Measurements from ENCODE around the gene TRNAU1AP.

The TRNAU1AP gene

DNA sequence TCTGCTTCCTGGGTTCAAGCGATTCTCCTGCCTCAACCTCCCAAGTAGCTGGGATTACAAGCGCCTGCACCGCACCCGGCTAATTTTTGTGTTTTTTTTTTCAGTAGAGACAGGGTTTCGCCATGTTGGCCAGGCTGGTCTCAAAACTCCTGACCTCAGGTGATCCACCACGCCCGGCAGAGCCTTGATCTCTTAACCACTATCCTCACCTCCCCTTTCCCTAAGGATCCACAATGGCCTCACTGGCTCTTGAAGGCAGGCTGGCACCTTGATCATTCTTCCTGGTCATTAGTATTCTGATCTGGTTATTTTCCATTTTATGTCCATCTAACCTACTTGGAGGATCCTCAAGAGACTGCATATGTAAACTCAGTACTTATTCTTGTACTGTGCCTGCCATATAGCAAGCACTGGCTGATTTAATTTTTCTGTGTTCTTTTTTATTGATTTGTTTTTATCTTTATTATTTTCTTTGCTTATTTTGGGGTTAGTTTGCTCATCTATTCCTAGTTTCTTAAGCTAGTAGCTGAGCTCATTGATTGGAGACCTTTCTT, 40.8 kb upstream of the TRNAU1AP start:
- no peak for TF ChIP-seq YY1 (IDR thresholded peaks at IDR 0.05; ENCODE audit: low read depth)
- no peak for TF ChIP-seq CREB1 (IDR thresholded peaks at IDR 0.05; ENCODE audit: low read depth)
- TF ChIP-seq EGR1 (IDR thresholded peaks at IDR 0.05): no peak

DNA sequence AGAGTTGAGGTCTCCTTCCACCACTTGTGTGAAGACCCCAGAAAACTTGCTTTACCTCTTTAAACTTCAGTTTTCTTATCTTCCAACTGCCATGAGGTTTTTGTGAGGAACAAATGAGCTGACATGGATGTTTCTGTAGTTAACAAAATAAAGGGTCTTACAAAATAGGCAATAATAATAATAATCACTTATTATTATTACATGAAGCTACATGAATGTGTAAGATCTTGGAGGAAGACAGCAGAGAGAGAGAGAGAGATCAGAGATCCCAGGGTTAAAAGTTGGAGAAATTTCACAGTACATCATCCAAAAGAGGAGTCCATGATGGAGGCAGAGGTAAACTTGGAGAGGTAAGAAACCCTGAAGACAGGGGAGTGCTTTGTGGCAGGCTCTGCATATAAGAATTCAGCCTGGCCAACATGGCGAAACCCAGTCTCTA, 36.3 kb upstream of the TRNAU1AP start:
- TF ChIP-seq ZBTB7A (IDR thresholded peaks at IDR 0.05; ENCODE audit: low read depth) (no peak), REST (IDR thresholded peaks at IDR 0.05; ENCODE audit: low read depth) (no peak), CEBPB (IDR thresholded peaks at IDR 0.05) (no peak), USF1 (IDR thresholded peaks at IDR 0.05) (no peak), RAD21 (IDR thresholded peaks at IDR 0.05; ENCODE audit: low read depth) (no peak), YY1 (IDR thresholded peaks at IDR 0.05; ENCODE audit: low read depth) (no peak), TAF1 (IDR thresholded peaks at IDR 0.05; ENCODE audit: low read depth) (no peak), FOXM1 (IDR thresholded peaks at IDR 0.05; ENCODE audit: borderline replicate concordance, low read depth) (no peak)

DNA sequence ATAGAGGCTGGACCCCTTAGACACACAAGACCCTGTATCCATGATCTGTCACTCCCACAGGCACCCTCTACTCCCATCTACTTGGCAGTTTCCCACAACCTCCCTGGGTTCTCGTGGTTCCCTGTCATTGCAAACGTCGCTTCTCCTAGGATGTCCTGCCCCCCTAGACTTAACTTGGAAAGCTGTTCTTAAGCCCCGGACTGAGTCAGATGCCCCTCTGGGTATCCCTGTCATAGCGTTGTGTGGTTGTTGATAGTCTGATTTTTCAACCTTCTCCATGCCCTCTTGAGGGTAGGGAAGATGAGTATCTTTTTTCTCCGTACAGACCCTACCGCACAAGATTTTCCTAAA, 35.3 kb upstream of the TRNAU1AP start:
- TF ChIP-seq REST (IDR thresholded peaks at IDR 0.05; ENCODE audit: low read depth) (no peak), TAF1 (IDR thresholded peaks at IDR 0.05; ENCODE audit: low read depth) (no peak), YY1 (IDR thresholded peaks at IDR 0.05; ENCODE audit: low read depth) (no peak), CREB1 (IDR thresholded peaks at IDR 0.05; ENCODE audit: low read depth) (no peak), FOXM1 (IDR thresholded peaks at IDR 0.05; ENCODE audit: borderline replicate concordance, low read depth) (no peak), RAD21 (IDR thresholded peaks at IDR 0.05; ENCODE audit: low read depth) (no peak), TEAD4 (IDR thresholded peaks at IDR 0.05) (no peak), TCF12 (IDR thresholded peaks at IDR 0.05; ENCODE audit: low read depth) (no peak)
- TF ChIP-seq, protein P1, sequence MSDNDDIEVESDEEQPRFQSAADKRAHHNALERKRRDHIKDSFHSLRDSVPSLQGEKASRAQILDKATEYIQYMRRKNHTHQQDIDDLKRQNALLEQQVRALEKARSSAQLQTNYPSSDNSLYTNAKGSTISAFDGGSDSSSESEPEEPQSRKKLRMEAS (IDR thresholded peaks at IDR 0.05): no peak

DNA sequence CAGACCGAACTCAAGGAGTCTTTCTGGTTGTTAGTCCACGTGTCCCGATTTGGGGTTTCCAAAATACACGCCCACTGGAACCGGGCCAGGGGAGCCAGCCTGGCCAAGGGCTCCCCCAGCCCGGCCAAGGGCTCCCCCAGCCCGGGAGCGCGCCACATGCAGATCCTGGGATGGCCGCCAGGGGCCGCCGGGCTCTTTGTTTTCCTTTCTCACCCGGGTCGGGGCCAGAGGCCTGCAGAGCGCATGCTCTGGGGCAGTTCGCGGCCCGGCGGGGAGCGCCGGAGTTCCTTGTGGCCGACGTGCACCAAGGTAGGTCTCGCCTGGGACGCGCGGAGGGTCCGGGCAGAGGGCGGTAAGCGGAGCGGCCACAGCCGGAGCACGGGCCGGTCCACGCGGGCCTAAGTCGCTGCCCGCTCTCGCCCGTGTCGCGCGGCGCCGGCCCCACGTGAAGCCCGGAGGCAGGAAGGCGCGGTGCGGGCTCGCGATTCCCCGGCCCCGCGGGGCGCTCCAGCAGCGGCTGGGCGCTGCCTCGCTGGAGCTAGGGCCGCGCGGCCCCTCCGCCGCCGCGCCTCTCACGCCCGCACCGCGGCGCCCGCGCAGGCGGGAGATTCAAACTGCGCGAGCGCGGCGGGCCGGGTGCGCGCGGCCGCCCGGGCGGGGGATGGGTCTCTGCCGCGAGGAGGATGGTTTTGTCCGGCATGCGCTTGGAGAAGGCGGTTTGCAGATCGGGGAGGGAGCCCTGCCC, 34.7 kb upstream of the TRNAU1AP start:
- TF ChIP-seq FOXM1 (IDR thresholded peaks at IDR 0.05; ENCODE audit: borderline replicate concordance, low read depth) (no peak), EP300 (IDR thresholded peaks at IDR 0.05; ENCODE audit: borderline replicate concordance) (no peak; the same call in none of the 2 replicates), NFIC (IDR thresholded peaks at IDR 0.05) (peak; percentile 75), TEAD4 (IDR thresholded peaks at IDR 0.05) (peak; percentile 34; the same call in 1 of the 2 replicates), EGR1 (IDR thresholded peaks at IDR 0.05) (no peak), RAD21 (IDR thresholded peaks at IDR 0.05; ENCODE audit: low read depth) (peak; percentile 82), TCF12 (IDR thresholded peaks at IDR 0.05; ENCODE audit: low read depth) (peak; percentile 60; the same call in 1 of the 2 replicates), TAF1 (IDR thresholded peaks at IDR 0.05; ENCODE audit: low read depth) (peak; percentile 55; the same call in 1 of the 2 replicates), YY1 (IDR thresholded peaks at IDR 0.05; ENCODE audit: low read depth) (0 out of 2 replicates have a peak, but pooled peaks have one; percentile 51), ZBTB7A (IDR thresholded peaks at IDR 0.05; ENCODE audit: low read depth) (peak; percentile 69; the same call in 1 of the 2 replicates), USF1 (IDR thresholded peaks at IDR 0.05) (peak; percentile 39)
- TF ChIP-seq, protein P1 (IDR thresholded peaks at IDR 0.05): peak; percentile 84

GRCh38 chr1:28518745-28519341, 34.0 kb upstream of the TRNAU1AP start:
- TF ChIP-seq, protein P1 (IDR thresholded peaks at IDR 0.05): peak; percentile 72; the same call in 1 of the 2 replicates
- TF ChIP-seq EP300 (IDR thresholded peaks at IDR 0.05; ENCODE audit: borderline replicate concordance): no peak
